ENCODE results near the gene DENND2A. TPM values are rescaled to one million over a fixed set of nuclear protein-coding genes. Genes with fewer than 3 reads are reported as not detected.

Gene DENND2A
- total RNA-seq, 4 donors from 2014 or later = 6.8 to 13.6 (median 10.6) TPM

GRCh38 chr7:140506788-140507464 is 133.7 kb downstream of the DENND2A start:
- TF ChIP-seq CTCF (IDR thresholded peaks at IDR 0.05; ENCODE audit: low read depth) = no peak

- TF ChIP-seq CTCF (IDR thresholded peaks at IDR 0.05; ENCODE audit: low read depth) = no peak
Observed at GRCh38 chr7:140501966-140502365, 138.6 kb downstream of the DENND2A start.

- TF ChIP-seq CTCF (IDR thresholded peaks at IDR 0.05; ENCODE audit: low read depth) = no peak
Observed at GRCh38 chr7:140497241-140497769, 143.3 kb downstream of the DENND2A start.

- TF ChIP-seq CTCF (IDR thresholded peaks at IDR 0.05; ENCODE audit: low read depth) = no peak
Observed at GRCh38 chr7:140495514-140496097, 145.0 kb downstream of the DENND2A start.

GRCh38 chr7:140494867-140495266 is 145.7 kb downstream of the DENND2A start:
- TF ChIP-seq CTCF (IDR thresholded peaks at IDR 0.05; ENCODE audit: low read depth) = no peak

- TF ChIP-seq CTCF (IDR thresholded peaks at IDR 0.05; ENCODE audit: low read depth) = no peak
Observed at GRCh38 chr7:140489026-140489359, 151.6 kb downstream of the DENND2A start.

- TF ChIP-seq CTCF (IDR thresholded peaks at IDR 0.05; ENCODE audit: low read depth) = no peak
Observed at GRCh38 chr7:140485500-140486265, 154.9 kb downstream of the DENND2A start.
